ENCODE results near the gene LYSMD1.
"Not testable (repeated sequence)": the region's sequence is repeated elsewhere in the genome, so short reads cannot be mapped to it uniquely, and the experiment has no call there.

- TF ChIP-seq CTCF (IDR thresholded peaks at IDR 0.05; ENCODE audit: insufficient read depth, low read depth, low read length); EZH2 (IDR thresholded peaks at IDR 0.05; ENCODE audit: insufficient read depth, low read length): not testable (repeated sequence)
Observed at GRCh38 chr1:151194894-151195594, 29.3 kb upstream of the LYSMD1 start.
